Trophoblast cell (in vitro differentiated cells and primary cell): ENCODE results near the gene TESK1.
"Not testable (repeated sequence)": the region's sequence is repeated elsewhere in the genome, so short reads cannot be mapped to it uniquely, and the experiment has no call there.

Source experiments
- DNase-seq, 2 donors: peaks; one replicate each; pipeline ENCODE4 v3.0.0-alpha.2; 2016
- H2AFZ ChIP-seq: 2 replicates; pipeline ENCODE4 v1.6.1; 2013; ENCODE audit warnings: low read length, moderate library complexity, mild to moderate bottlenecking; ENCODE audit not compliant: insufficient read depth, poor library complexity
- H2AK5ac ChIP-seq: 2 replicates; pipeline ENCODE4 v1.6.1; 2013; ENCODE audit warnings: mild to moderate bottlenecking, low read length
- H2BK120ac ChIP-seq: 2 replicates; pipeline ENCODE4 v1.6.1; 2013; ENCODE audit warnings: low read length, mild to moderate bottlenecking, moderate library complexity; ENCODE audit not compliant: insufficient read depth, poor library complexity
- H2BK12ac ChIP-seq: 2 replicates; pipeline ENCODE4 v1.6.1; 2013; ENCODE audit warnings: mild to moderate bottlenecking, low read length, moderate library complexity
- H2BK5ac ChIP-seq: 2 replicates; pipeline ENCODE4 v1.6.1; 2013; ENCODE audit warnings: low read length, low read depth, moderate library complexity, mild to moderate bottlenecking; ENCODE audit not compliant: poor library complexity
- H3K14ac ChIP-seq: 2 replicates; pipeline ENCODE4 v1.6.1; 2013; ENCODE audit warnings: mild to moderate bottlenecking, low read length
- H3K18ac ChIP-seq: 2 replicates; pipeline ENCODE4 v1.6.1; 2013; ENCODE audit warnings: mild to moderate bottlenecking, low read length
- H3K23ac ChIP-seq: 2 replicates; pipeline ENCODE4 v1.6.1; 2013; ENCODE audit warnings: low read length
- H3K27ac ChIP-seq: 2 replicates; pipeline ENCODE4 v1.5.1; 2013; ENCODE audit warnings: low read depth, mild to moderate bottlenecking, inconsistent platforms, low read length, moderate library complexity
- H3K27me3 ChIP-seq: 2 replicates; pipeline ENCODE4 v1.6.1; 2013; ENCODE audit warnings: inconsistent platforms, mild to moderate bottlenecking, low read length, moderate library complexity; ENCODE audit not compliant: insufficient read depth
- H3K36me3 ChIP-seq, 2 experiments: 1 replicate in 1 of 2; 2 replicates in 1 of 2; pipeline ENCODE4 v1.6.1; 2013; ENCODE audit warnings: low read length in 2 of 2, mild to moderate bottlenecking in 2 of 2, moderate library complexity in 1 of 2; ENCODE audit not compliant: insufficient read depth in 2 of 2, control insufficient read depth in 1 of 2
- H3K4ac ChIP-seq: 2 replicates; pipeline ENCODE4 v1.6.1; 2013; ENCODE audit warnings: low read depth, mild to moderate bottlenecking, low read length, moderate library complexity
- H3K4me1 ChIP-seq, 2 experiments: 1 replicate in 1 of 2; 2 replicates in 1 of 2; pipeline ENCODE4 v1.6.1; 2013; ENCODE audit warnings: low read length in 2 of 2, mild to moderate bottlenecking in 2 of 2, moderate library complexity in 1 of 2; ENCODE audit not compliant: insufficient read depth in 2 of 2, control insufficient read depth in 1 of 2
- H3K4me2 ChIP-seq: 2 replicates; pipeline ENCODE4 v1.6.1; 2013; ENCODE audit warnings: inconsistent platforms, mild to moderate bottlenecking, low read length, moderate library complexity
- H3K4me3 ChIP-seq: 2 replicates; pipeline ENCODE4 v1.5.1; 2013; ENCODE audit warnings: mild to moderate bottlenecking, low read depth, low read length, inconsistent platforms
- H3K79me1 ChIP-seq: one replicate; pipeline ENCODE4 v1.6.1; 2013; ENCODE audit warnings: low read length
- H3K79me2 ChIP-seq: 2 replicates; pipeline ENCODE4 v1.6.1; 2013; ENCODE audit warnings: low read length, mild to moderate bottlenecking; ENCODE audit not compliant: control insufficient read depth, insufficient read depth, poor library complexity
- H3K9ac ChIP-seq: 2 replicates; pipeline ENCODE4 v1.6.1; 2013; ENCODE audit warnings: mild to moderate bottlenecking, low read length
- H3K9me3 ChIP-seq: 2 replicates; pipeline ENCODE4 v1.6.1; 2013; ENCODE audit warnings: low read depth, mild to moderate bottlenecking, control low read depth, inconsistent platforms, low read length; ENCODE audit not compliant: insufficient read depth
- H4K12ac ChIP-seq: 2 replicates; pipeline ENCODE4 v1.6.1; 2013; ENCODE audit warnings: low read depth, mild to moderate bottlenecking, low read length, moderate library complexity
- H4K8ac ChIP-seq: 2 replicates; pipeline ENCODE4 v1.6.1; 2013; ENCODE audit warnings: low read depth, mild to moderate bottlenecking, low read length, moderate library complexity
- H4K91ac ChIP-seq: one replicate; pipeline ENCODE4 v1.6.1; 2013; ENCODE audit warnings: low read depth, mild to moderate bottlenecking, low read length, moderate library complexity
- WGBS: extraction: QIAGEN DNeasy Blood & Tissue Kit; methylation state at CpG from one replicate; pipeline ENCODE4 v1.1.7; 2013; ENCODE audit warnings: missing lambda C conversion rate; ENCODE audit not compliant: insufficient read length, insufficient coverage; ENCODE audit errors: extremely low coverage; 5-methylcytosine and 5-hydroxymethylcytosine counted together

Gene TESK1

GRCh38 chr9:35575478-35575877 is 29.6 kb upstream of the TESK1 start:
- Histone ChIP-seq H3K36me3 (no peaks in the 10 kb centered on the region), H3K79me1 (no peaks in the 10 kb centered on the region), H4K91ac (no peak overlapping the region), H3K4me2 (no peak overlapping the region), H2AFZ (no peak overlapping the region), H3K27ac (no peak overlapping the region), H3K4me1 (no peaks in the 10 kb centered on the region), H2BK12ac (no peak overlapping the region), H2BK5ac (no peak overlapping the region), H3K9ac (no peak overlapping the region), H3K79me2 (no peaks in the 10 kb centered on the region), H3K4me3 (no peak overlapping the region), H3K9me3 (peaks cover 3% of the 10 kb centered on the region), H3K18ac (no peak overlapping the region), H4K12ac (no peak overlapping the region), H4K8ac (no peak overlapping the region), H3K23ac (no peak overlapping the region), H3K27me3 (no peaks in the 10 kb centered on the region), H2AK5ac (no peak overlapping the region), H3K14ac (no peak overlapping the region), H3K4ac (no peak overlapping the region), H2BK120ac (no peak overlapping the region)
- DNase-seq = no peak
- WGBS = no CpG with 5 or more reads among the region's 5 CpGs

- no peak overlapping the region for H3K4me3 ChIP-seq
- H3K79me1 ChIP-seq = no peaks in the 10 kb centered on the region
- H3K4me2 ChIP-seq = no peak overlapping the region
- H4K8ac ChIP-seq = no peak overlapping the region
- H4K91ac ChIP-seq = no peak overlapping the region
- no CpG with 5 or more reads among the region's 5 CpGs for WGBS
- no peak overlapping the region for H2BK5ac ChIP-seq
- DNase-seq = no peak
- no peak overlapping the region for H3K18ac ChIP-seq
- no peak overlapping the region for H2BK12ac ChIP-seq
- H2BK120ac ChIP-seq = no peak overlapping the region
- no peak overlapping the region for H2AFZ ChIP-seq
- peaks cover 0 to 2% of the 10 kb centered on the region in 2 experiments for H3K36me3 ChIP-seq
- H3K4me1 ChIP-seq = no peaks in the 10 kb centered on the region
- H3K27me3 ChIP-seq = no peaks in the 10 kb centered on the region
- no peak overlapping the region for H3K4ac ChIP-seq
- no peak overlapping the region for H3K9ac ChIP-seq
- H3K23ac ChIP-seq = no peak overlapping the region
- no peak overlapping the region for H2AK5ac ChIP-seq
- H4K12ac ChIP-seq = no peak overlapping the region
- peaks cover 8% of the 10 kb centered on the region for H3K9me3 ChIP-seq
- no peaks in the 10 kb centered on the region for H3K79me2 ChIP-seq
- no peak overlapping the region for H3K27ac ChIP-seq
- H3K14ac ChIP-seq = no peak overlapping the region
Observed at GRCh38 chr9:35577486-35577885, 27.6 kb upstream of the TESK1 start.

GRCh38 chr9:35579130-35579529 is 25.9 kb upstream of the TESK1 start:
- WGBS = no CpG with 5 or more reads among the region's 1 CpG

GRCh38 chr9:35579659-35580227 is 25.3 kb upstream of the TESK1 start:
- not testable (repeated sequence) for H3K4ac ChIP-seq, H3K23ac ChIP-seq, H3K18ac ChIP-seq, H3K79me1 ChIP-seq, H2BK12ac ChIP-seq, H3K4me1 ChIP-seq, H3K27me3 ChIP-seq, H3K9ac ChIP-seq, H3K36me3 ChIP-seq, H3K27ac ChIP-seq, H2AK5ac ChIP-seq, H3K4me3 ChIP-seq, H2AFZ ChIP-seq, DNase-seq, H3K9me3 ChIP-seq, H2BK120ac ChIP-seq, H4K12ac ChIP-seq, H3K4me2 ChIP-seq, H3K79me2 ChIP-seq, H3K14ac ChIP-seq, H4K91ac ChIP-seq, H2BK5ac ChIP-seq, H4K8ac ChIP-seq
- WGBS = no CpG with 5 or more reads among the region's 1 CpG

More at GRCh38 chr9:35579130-35579529, 25.9 kb upstream of the TESK1 start:
- no peak overlapping the region for H3K23ac ChIP-seq
- H2BK120ac ChIP-seq = no peak overlapping the region
- no peak overlapping the region for H3K9ac ChIP-seq
- no peak overlapping the region for H2BK12ac ChIP-seq
- no peak overlapping the region for H4K91ac ChIP-seq
- no peak overlapping the region for H3K4ac ChIP-seq
- no peaks in the 10 kb centered on the region for H3K4me1 ChIP-seq
- no peaks in the 10 kb centered on the region for H3K79me1 ChIP-seq
- no peak overlapping the region for H3K14ac ChIP-seq
- H2AFZ ChIP-seq = no peak overlapping the region
- no peak overlapping the region for H3K18ac ChIP-seq
- H3K79me2 ChIP-seq = no peaks in the 10 kb centered on the region
- DNase-seq = no peak
- H3K27ac ChIP-seq = no peak overlapping the region
- H4K12ac ChIP-seq = no peak overlapping the region
- no peak overlapping the region for H3K4me3 ChIP-seq
- H3K36me3 ChIP-seq = peaks cover 0 to 2% of the 10 kb centered on the region in 2 experiments
- H2AK5ac ChIP-seq = no peak overlapping the region
- H4K8ac ChIP-seq = no peak overlapping the region
- H2BK5ac ChIP-seq = no peak overlapping the region
- peaks cover 8% of the 10 kb centered on the region for H3K9me3 ChIP-seq
- no peaks in the 10 kb centered on the region for H3K27me3 ChIP-seq
- H3K4me2 ChIP-seq = no peak overlapping the region
